GM18951 (cell line): ENCODE results near the gene SEC16B.

Experiments used
- POLR2A ChIP-seq: IDR thresholded peaks from 4 replicates; pipeline ENCODE4 v1.6.1; 2011; ENCODE audit warnings: mild to moderate bottlenecking; ENCODE audit not compliant: insufficient read length, insufficient read depth; ENCODE audit errors: extremely low read depth
- in situ Hi-C: fragments of 300-500 bp; cut with MboI; formaldehyde crosslinking; loops from one replicate; pipeline ENCODE4 v1.12.0; 2022; ENCODE audit warnings: low sequenced_read_pairs, mixed read lengths, inconsistent platforms; ENCODE audit not compliant: unreplicated experiment

Gene SEC16B

GRCh38 chr1:177969109-177969508, 749 bp downstream of the SEC16B start:
- in situ Hi-C loops = no loop called here
- no peak for TF ChIP-seq POLR2A

- in situ Hi-C loops = no loop called here
Observed at GRCh38 chr1:177966199-177966598, 3.7 kb downstream of the SEC16B start.

DNA sequence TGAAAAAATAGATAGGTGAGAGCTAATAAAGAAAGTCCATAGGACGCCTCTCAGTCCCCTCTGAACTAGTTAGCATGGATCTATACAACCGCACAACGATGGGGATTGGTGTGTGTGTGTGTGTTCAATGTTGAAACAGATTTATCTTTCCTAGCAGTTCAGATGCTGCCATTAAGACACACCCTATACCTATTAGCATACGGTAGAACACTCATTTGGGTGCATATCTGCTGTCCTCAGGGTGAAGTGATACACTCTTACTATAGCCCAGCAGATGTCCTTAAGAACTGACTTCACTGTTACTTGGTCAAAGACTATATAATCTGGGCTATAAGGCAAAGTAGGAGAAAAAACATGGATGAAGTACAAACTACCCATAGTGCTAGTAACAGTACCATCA, 4.6 kb downstream of the SEC16B start:
- in situ Hi-C loops = no loop called here

More at GRCh38 chr1:177966199-177966598, 3.7 kb downstream of the SEC16B start:
- no peak for TF ChIP-seq POLR2A

GRCh38 chr1:177964336-177964735, 5.5 kb downstream of the SEC16B start:
- TF ChIP-seq POLR2A = no peak
- in situ Hi-C loops = no loop called here

More for the DNA sequence above, 4.6 kb downstream of the SEC16B start:
- no peak for TF ChIP-seq POLR2A

GRCh38 chr1:177960939-177961622, 8.8 kb downstream of the SEC16B start:
- in situ Hi-C loops = no loop called here
- no peak for TF ChIP-seq POLR2A

GRCh38 chr1:177959811-177960515, 9.9 kb downstream of the SEC16B start:
- no peak for TF ChIP-seq POLR2A
- in situ Hi-C loops = no loop called here

DNA sequence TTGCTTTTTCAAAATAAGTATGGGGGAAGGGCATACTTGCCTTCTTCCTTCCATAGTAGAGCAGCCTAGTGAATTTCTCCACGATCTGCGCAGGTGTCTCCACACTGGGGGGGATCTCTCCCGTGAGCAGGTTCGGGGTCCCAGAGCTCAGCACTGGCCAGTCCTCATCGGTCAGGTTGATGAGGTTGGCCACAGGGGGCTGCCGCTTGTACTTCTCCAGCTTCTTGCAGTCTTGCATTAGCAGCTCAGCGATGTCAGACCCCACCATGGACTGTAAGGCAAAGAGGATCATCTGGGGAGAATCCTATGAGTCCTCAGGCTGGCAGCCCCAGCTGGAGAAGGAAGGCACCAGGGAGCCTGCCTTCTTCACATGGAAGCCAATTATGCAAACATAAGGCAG, 11.8 kb downstream of the SEC16B start:
- in situ Hi-C loops = no loop called here
- no peak for TF ChIP-seq POLR2A

GRCh38 chr1:177954076-177954475, 15.8 kb downstream of the SEC16B start:
- in situ Hi-C loops = no loop called here

DNA sequence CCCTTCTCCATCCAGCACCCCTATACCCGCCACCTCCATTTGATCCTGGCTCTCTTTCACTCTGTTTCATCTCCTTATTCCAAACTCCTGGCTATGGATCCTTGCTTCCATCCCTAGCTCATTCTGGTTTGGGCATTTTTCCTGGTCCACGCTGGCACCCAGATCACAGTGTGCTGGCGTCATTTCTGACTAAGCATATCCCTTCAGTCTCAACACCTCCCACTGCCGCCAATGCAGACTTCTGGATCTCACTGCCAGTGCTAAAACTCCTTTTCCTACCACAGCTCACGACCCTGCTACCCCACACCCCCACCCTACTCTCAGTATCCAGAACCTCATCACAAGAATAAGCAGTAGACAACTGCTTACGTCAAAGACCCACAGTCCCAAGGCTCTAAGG, 16.3 kb downstream of the SEC16B start:
- no peak for TF ChIP-seq POLR2A

More at GRCh38 chr1:177954076-177954475, 15.8 kb downstream of the SEC16B start:
- no peak for TF ChIP-seq POLR2A

GRCh38 chr1:177952691-177953090, 17.2 kb downstream of the SEC16B start:
- TF ChIP-seq POLR2A = no peak
- in situ Hi-C loops = no loop called here

More for the DNA sequence above, 16.3 kb downstream of the SEC16B start:
- in situ Hi-C loops = no loop called here

DNA sequence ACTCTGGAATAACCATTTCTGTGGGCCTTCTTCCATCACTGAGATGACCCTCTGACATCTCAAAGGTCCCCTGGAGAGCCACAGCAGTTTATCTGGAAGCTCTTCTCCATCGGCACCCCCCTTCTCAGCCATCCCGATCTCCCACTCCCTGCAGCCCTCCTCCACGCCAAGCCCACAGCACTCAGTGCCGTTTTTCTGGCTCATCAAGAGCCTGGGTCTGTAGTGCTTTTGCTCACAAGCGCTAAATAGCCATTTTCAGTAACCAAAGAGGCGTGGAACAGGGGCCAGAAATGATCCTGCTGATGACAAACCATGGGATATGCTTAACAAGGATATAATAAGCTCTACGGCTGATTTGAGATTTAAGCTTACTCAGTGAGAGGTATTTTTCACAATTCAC, 17.6 kb downstream of the SEC16B start:
- in situ Hi-C loops = no loop called here
- no peak for TF ChIP-seq POLR2A

GRCh38 chr1:177950506-177950905, 19.4 kb downstream of the SEC16B start:
- in situ Hi-C loops = no loop called here
- no peak for TF ChIP-seq POLR2A

GRCh38 chr1:177948336-177948972, 21.4 kb downstream of the SEC16B start:
- in situ Hi-C loops = loop anchor here (25.0 kb wide), 1 partner anchor 1061 kb away; no protein-coding TSS in a partner anchor
- no peak for TF ChIP-seq POLR2A
